Neural progenitor cell (in vitro differentiated cells): Measurements from ENCODE around the gene BDH2.

Source experiments
- CTCF ChIP-seq: fragments of 200-600 bp; sonication (generic); IDR thresholded peaks from 2 replicates; pipeline ENCODE4 v1.5.1; 2017; ENCODE audit warnings: antibody characterized with exemption, mild to moderate bottlenecking
- EZH2 ChIP-seq: fragments of 200-600 bp; sonication (generic); IDR thresholded peaks from 2 replicates; pipeline ENCODE4 v1.6.1; 2017; ENCODE audit warnings: antibody characterized with exemption, mild to moderate bottlenecking, moderate library complexity

GRCh38 chr4:103129174-103129573 lies 29.5 kb upstream of the BDH2 start:
- TF ChIP-seq EZH2 (no peak), CTCF (no peak)
